Measurements from ENCODE around the gene OR10A6. TPM values are rescaled to one million over a fixed set of nuclear protein-coding genes. Genes with fewer than 3 reads are reported as not detected.
A peak's percentile ranks its signal among the peaks of the same experiment; 100 is the strongest.

The OR10A6 gene
- total RNA-seq, 1 experiment from 2014 or later, result not detected

DNA sequence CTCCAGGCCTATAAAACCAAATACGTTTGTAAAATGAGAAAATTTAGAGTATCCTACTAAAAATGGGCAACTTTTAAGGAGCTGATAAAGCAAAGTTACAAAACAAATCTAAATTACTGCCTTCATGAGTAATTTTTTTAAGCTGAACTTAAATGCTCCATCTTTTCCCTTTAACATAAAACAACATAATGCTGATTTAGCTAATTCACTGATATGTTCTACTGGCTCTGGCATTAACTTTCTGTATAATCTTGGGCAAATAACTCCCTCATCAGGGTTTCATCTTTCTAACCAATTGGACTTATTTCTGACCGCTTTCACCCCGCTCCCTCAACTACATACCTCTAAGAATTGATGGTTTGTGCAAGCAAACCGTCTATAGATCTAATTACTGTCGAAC lies 10.1 kb upstream of the OR10A6 start:
- peaks cover 6% of the 10 kb centered on the region for H3K4me1 Mint-ChIP-seq (ENCODE audit: insufficient read depth, unreplicated experiment)
- no peak overlapping the region for H3K4me3 Mint-ChIP-seq (ENCODE audit: unreplicated experiment)
- CTCF ChIA-PET, result no interaction called here
- H3K9me3 Mint-ChIP-seq (ENCODE audit: unreplicated experiment), result no peaks in the 10 kb centered on the region
- no TSS peak for BruUV-seq (replicated peaks)
- DNase-seq (ENCODE audit: unreplicated experiment), result no peak
- H3K27me3 Mint-ChIP-seq (ENCODE audit: insufficient read depth, unreplicated experiment), result no peaks in the 10 kb centered on the region
- POLR2A ChIA-PET, result no interaction called here
- peaks cover 6% of the 10 kb centered on the region for H3K36me3 Mint-ChIP-seq (ENCODE audit: insufficient read depth, unreplicated experiment)
- TF ChIP-seq, protein P1, sequence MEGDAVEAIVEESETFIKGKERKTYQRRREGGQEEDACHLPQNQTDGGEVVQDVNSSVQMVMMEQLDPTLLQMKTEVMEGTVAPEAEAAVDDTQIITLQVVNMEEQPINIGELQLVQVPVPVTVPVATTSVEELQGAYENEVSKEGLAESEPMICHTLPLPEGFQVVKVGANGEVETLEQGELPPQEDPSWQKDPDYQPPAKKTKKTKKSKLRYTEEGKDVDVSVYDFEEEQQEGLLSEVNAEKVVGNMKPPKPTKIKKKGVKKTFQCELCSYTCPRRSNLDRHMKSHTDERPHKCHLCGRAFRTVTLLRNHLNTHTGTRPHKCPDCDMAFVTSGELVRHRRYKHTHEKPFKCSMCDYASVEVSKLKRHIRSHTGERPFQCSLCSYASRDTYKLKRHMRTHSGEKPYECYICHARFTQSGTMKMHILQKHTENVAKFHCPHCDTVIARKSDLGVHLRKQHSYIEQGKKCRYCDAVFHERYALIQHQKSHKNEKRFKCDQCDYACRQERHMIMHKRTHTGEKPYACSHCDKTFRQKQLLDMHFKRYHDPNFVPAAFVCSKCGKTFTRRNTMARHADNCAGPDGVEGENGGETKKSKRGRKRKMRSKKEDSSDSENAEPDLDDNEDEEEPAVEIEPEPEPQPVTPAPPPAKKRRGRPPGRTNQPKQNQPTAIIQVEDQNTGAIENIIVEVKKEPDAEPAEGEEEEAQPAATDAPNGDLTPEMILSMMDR (IDR thresholded peaks at IDR 0.05; ENCODE audit: unreplicated experiment), result no peak
- no peak overlapping the region for H3K27ac Mint-ChIP-seq (ENCODE audit: low read depth, unreplicated experiment)
- intact Hi-C loops (cut with micrococcal nuclease), result no loop called here

GRCh38 chr11:7936615-7937014 lies 5.5 kb upstream of the OR10A6 start:
- H3K4me3 Mint-ChIP-seq (ENCODE audit: unreplicated experiment), result no peak overlapping the region
- no peaks in the 10 kb centered on the region for H3K27me3 Mint-ChIP-seq (ENCODE audit: insufficient read depth, unreplicated experiment)
- no peaks in the 10 kb centered on the region for H3K9me3 Mint-ChIP-seq (ENCODE audit: unreplicated experiment)
- intact Hi-C loops (cut with micrococcal nuclease), result no loop called here
- TF ChIP-seq, protein P1 (IDR thresholded peaks at IDR 0.05; ENCODE audit: unreplicated experiment), result no peak
- no TSS peak for BruUV-seq (replicated peaks)
- ChIA-PET CTCF (no interaction called here), POLR2A (interaction anchor here (1.3 kb wide), 1 partner anchor 31 kb away, joined by 3 read pairs; no protein-coding TSS in a partner anchor)
- peak overlapping the region; percentile 17 for H3K27ac Mint-ChIP-seq (ENCODE audit: low read depth, unreplicated experiment)
- H3K36me3 Mint-ChIP-seq (ENCODE audit: insufficient read depth, unreplicated experiment), result peaks cover 13% of the 10 kb centered on the region
- peaks cover 6% of the 10 kb centered on the region for H3K4me1 Mint-ChIP-seq (ENCODE audit: insufficient read depth, unreplicated experiment)
- peak; percentile 43 for DNase-seq (ENCODE audit: unreplicated experiment)

DNA sequence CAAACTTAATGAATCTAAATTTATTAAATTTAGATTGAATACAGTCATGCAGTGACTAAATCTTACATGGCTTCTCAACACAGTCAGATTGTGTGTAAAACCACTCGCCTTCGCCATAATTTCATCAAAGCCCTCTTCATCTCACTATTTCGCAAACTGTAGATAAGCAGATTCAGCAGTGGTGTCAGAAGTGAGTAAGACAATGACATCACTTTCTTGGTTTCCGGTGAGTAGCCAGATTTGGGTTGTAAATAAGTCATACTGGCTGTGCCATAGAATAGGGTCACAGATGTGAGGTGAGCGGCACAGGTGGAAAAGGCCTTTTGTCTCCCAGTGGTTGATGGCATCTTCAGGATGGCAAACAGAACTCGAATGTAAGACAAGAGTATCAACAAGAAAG lies 3.4 kb downstream of the OR10A6 start:
- ChIA-PET CTCF (no interaction called here), POLR2A (no interaction called here)
- Mint-ChIP-seq H3K9me3 (ENCODE audit: unreplicated experiment) (no peaks in the 10 kb centered on the region), H3K27ac (ENCODE audit: low read depth, unreplicated experiment) (no peak overlapping the region), H3K4me3 (ENCODE audit: unreplicated experiment) (no peak overlapping the region), H3K4me1 (ENCODE audit: insufficient read depth, unreplicated experiment) (no peaks in the 10 kb centered on the region), H3K36me3 (ENCODE audit: insufficient read depth, unreplicated experiment) (peaks cover 2% of the 10 kb centered on the region), H3K27me3 (ENCODE audit: insufficient read depth, unreplicated experiment) (no peaks in the 10 kb centered on the region)
- TF ChIP-seq, protein P1 (IDR thresholded peaks at IDR 0.05; ENCODE audit: unreplicated experiment), result no peak
- intact Hi-C loops (cut with micrococcal nuclease), result no loop called here
- BruUV-seq (replicated peaks), result no TSS peak
- DNase-seq (ENCODE audit: unreplicated experiment), result peak; percentile 17

DNA sequence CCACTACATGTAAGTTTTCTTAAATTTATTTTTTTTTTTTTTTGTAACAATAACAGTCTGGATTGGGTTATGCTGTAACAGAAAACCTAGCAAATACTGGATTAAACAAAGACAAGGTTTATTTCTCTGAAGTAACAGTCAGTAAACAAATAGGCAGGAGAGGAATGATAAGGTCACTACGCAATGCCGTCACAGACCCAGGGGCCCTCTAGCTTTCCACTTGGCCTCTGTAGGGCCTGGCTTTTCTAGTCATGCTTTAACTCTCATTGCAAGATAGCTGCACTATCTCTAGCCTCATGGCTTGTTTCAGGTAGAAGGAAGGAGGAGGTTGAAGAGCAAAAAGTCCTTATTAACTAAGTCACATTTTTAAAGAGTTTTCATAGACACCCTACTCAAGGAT lies 6.5 kb downstream of the OR10A6 start:
- H3K4me1 Mint-ChIP-seq (ENCODE audit: insufficient read depth, unreplicated experiment), result no peaks in the 10 kb centered on the region
- no peaks in the 10 kb centered on the region for H3K27me3 Mint-ChIP-seq (ENCODE audit: insufficient read depth, unreplicated experiment)
- H3K9me3 Mint-ChIP-seq (ENCODE audit: unreplicated experiment), result no peaks in the 10 kb centered on the region
- CTCF ChIA-PET, result interaction anchor here (1.3 to 1.7 kb wide), 2 partner anchors 32 to 63 kb away, joined by 3 to 7 read pairs; partner anchors contain the start of gene EIF3F
- TF ChIP-seq, protein P1 (IDR thresholded peaks at IDR 0.05; ENCODE audit: unreplicated experiment), result no peak
- intact Hi-C loops (cut with micrococcal nuclease), result no loop called here
- no peak overlapping the region for H3K4me3 Mint-ChIP-seq (ENCODE audit: unreplicated experiment)
- POLR2A ChIA-PET, result no interaction called here
- H3K36me3 Mint-ChIP-seq (ENCODE audit: insufficient read depth, unreplicated experiment), result no peaks in the 10 kb centered on the region
- BruUV-seq (replicated peaks), result no TSS peak
- H3K27ac Mint-ChIP-seq (ENCODE audit: low read depth, unreplicated experiment), result no peak overlapping the region
- DNase-seq (ENCODE audit: unreplicated experiment), result no peak
